ENCODE results near the gene PAM.

- TF ChIP-seq POLR2A (IDR thresholded peaks at IDR 0.05; ENCODE audit: low read depth, low read length) (no peak), POLR2AphosphoS5 (IDR thresholded peaks at IDR 0.05; ENCODE audit: low read depth, low read length) (no peak), TAF1 (IDR thresholded peaks at IDR 0.05; ENCODE audit: borderline replicate concordance, low read depth, low read length) (no peak)
These were observed 135.0 kb downstream of the PAM start for GRCh38 chr5:102890133-102890532.

All from GM12892 (cell line).